GM19035 (cell line): ENCODE data around the gene DGCR8.

Experiments used
- ATAC-seq: cut with Tn5 transposase; IDR thresholded peaks from one replicate; pipeline ENCODE4 v1.9.1; 2021; ENCODE audit not compliant: unreplicated experiment

Gene DGCR8

DNA sequence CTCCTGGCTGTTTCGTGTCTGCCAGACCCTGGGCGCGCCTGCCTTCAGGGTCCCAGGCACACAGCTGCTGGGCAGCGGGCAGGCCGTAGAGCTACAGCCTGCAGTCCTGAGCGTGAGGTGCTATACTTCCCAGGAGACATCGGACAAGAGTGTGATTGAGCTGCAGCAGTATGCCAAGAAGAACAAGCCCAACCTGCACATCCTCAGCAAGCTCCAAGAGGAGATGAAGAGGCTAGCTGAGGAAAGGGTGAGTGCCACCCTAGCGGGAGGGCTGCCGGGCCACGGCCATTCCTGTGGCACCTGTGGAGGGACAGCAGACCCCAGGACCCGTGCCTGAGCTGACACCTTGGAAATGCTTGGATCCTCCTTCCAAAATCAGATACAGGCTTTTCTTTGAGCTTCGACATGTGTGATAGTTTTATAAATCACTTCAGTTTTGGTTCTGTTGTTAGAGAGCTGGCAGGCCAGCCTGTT, 28.8 kb downstream of the DGCR8 start:
- ATAC-seq = no peak

DNA sequence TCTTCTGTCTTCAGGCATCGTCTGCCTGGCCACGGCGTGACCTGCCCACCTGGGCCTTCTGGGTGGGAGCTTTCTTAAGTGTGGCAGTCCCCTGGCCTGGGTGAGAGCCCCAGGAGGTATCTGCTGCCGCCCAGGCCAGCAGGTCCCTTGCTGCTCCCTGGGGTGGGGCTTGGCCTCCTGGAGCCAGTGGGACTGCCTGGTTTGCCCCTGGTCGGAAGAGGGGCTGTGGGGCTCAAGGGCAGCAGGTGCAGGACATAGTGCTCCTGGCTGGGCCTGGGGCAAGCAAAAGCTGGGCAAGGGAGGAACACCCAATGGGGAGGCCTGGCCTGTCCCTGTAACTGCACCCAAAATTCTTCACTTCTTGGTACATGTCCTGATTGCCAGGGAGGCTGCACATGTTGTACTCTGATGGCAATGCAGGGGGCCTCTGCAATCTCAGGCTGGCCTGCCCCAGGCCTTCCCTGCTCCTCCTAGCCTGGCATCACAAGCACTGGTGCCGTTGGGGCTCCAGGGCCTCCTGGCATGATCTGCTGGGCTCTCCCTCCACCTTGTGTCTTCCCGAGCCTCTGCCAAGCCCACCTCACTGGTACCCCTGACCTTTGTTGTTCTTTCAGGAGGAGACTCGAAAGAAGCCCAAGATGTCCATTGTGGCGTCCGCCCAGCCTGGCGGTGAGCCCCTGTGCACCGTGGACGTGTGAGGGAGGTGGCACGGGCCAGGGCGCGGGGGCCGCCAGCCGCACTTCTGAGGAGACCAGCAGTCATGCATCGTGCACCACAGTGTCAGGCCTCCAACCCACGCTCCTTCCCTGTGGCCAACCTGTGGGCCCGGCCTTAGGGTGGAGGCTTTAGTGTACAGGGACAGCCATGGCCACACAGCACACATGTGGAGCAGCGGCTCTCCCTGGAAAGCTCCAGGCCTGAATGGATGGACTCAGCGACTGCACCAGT, 29.6 kb downstream of the DGCR8 start:
- no peak for ATAC-seq

GRCh38 chr22:20110359-20110985, 30.4 kb downstream of the DGCR8 start:
- ATAC-seq = no peak

GRCh38 chr22:20111045-20111688, 31.1 kb downstream of the DGCR8 start:
- ATAC-seq = no peak

- no peak for ATAC-seq
These were observed 31.9 kb downstream of the DGCR8 start for GRCh38 chr22:20111689-20112622.

DNA sequence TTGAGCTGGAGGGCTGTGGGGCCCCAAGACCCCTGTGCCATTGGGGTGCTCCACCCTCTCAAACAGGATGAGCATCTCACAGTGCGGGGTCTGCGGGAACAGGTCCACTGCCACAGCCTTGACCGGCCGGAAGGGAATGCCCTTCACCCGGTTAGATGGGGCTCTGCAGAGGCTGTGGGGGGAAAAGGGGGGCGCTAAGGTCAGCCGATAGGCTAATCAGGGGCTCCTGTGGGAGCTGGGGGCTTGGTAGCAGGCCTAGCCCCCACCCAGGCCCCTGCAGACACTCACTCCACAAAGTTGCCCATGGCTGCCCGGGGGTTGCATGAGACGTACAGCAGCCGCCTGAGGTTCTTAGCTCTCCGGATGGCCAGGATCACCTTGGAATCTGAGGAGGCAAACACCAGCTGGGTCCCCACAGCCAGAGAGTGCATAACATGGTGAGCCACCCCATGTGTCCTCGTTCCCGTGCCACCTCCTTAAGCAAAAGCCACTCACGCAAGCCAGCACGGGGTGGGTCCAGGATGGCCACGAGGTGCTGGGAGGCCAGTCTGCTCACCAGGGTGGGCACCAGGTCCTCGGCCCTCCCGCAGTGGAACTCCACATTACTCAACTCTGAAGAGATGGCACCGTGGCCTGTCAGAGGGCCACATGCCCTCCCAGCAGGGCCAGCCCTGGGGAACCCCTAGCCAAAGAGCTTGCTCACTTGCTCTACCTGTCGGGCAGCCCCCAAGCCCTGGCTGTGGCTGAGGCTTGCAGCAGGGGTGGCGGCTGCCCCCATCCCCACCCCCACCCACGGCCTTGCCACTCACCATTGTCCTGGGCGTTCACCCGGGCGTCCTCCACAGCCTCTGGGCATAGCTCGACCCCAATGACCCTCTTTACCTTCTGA, 32.8 kb downstream of the DGCR8 start:
- ATAC-seq = no peak

DNA sequence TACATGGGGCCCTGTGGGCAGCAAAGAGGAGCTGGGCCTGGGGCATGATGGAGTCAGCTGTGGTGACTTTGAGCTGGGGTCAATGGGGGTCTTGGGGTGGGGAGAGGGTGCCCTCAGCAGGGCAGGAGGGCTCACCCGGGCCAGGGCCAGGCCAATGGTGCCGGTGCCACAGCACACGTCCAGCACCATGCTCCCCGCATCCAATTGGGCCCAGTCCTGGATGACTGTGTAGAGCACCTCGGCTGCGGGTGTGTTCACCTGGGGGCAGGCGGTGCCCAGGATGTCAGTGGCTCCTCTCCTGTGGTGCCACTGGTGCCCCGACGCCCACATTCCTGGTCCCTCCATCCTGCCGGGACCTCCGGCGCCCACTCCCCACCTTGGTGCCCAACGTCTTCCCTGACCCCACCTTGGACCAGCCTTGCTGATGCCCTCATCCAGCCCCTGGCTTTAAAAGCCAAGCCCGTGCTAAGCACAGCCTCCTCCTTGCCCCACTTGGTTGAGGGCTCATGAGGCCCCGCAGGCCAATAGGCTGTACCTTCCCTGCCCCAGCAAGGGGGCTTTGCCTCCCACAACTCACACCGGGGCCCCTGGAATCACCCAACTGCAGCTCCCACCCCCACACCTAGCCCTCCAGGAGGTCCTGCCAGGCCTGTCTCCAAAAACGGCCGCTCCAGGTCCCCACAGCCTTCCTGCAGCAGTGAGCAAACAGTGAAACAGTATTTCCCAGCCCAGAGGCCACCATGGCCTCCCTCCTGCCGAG, 33.7 kb downstream of the DGCR8 start:
- ATAC-seq = no peak

DNA sequence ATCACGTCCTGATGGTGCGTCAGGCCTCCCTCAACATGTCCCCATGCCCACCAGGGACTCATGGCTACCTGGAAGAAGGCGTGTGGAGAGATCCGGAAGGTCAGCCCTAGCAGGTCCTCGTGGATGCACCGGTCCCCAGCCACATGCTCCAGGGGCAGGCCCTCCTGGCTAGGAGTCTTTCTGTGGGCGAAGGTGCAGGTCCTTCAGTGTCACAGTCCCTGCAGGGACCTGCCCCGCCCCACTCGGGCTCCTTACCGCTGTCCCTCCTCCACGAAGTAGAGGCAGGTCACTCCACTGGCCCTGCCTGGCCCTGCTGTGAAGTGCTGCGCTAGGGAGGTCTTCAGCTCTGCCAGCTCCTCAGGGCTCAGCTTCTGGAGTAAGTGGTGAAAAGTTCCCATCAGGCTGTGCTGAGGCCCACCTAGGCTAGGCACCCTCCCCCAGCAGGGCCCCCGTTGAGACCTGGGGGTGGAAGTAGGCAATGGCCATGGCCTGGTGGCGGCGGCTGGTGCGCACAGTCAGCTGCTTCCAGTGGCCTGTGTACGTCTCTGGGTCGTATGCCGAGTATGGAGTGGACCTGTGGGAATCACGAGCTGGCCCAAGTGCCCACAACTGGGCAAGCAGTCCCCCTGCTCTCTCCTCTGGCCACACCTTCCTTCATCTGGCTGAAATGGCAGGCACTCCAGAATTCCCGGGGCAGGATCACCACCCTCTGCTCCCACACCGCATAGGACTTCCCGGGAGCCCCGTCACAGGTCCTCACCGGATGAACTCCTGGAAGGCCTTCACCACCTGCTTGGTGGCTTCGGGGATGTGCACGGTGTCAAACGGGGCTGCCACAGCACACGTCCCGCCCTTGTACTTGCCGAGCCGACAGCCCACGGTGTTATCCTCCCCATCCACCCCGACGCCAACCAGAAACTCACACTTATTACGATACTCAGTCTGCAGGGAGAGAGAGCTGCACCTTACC, 34.8 kb downstream of the DGCR8 start:
- no peak for ATAC-seq

- ATAC-seq = no peak
These were observed 35.8 kb downstream of the DGCR8 start, which contains the start of gene RANBP1 for GRCh38 chr22:20115691-20116375. Gene RANBP1, plus strand, starts transcription at chr22:20116104. Its CDS starts 81 bp downstream, at chr22:20116185.

DNA sequence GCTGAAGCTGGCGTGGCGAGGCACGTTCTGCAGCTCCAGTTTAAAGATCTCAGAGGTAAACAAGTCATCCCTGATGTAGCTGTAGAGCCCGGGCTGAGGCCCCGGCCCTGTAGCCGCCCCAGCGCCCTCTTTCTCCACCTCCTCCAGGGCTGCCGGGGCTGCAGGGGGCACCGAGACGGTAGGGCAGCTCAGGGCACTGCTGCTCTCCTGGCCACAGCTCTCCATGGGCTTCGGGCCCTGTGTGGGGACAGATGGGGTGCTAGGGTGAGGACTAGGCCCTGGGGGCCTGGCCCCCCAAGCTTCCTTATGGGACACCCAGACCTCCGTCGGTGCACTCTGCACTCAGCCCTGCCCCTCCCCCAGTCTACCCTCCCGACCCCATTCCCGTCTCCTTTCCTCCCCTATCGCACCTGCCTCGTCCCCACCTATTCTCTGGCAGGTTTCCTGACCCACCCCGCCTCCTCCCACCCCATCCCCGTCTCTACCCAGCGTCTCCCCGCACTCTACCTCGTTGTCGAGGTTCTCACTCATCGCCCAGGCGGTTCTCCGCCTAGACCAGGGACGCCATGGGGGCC, 36.4 kb downstream of the DGCR8 start:
- no peak for ATAC-seq

- ATAC-seq = peak; percentile 86
These were observed 37.1 kb downstream of the DGCR8 start, which contains the start of gene TRMT2A for GRCh38 chr22:20116951-20117632. Gene TRMT2A, minus strand, starts transcription at chr22:20117226. Its CDS starts 320 bp downstream, at chr22:20116906.

DNA sequence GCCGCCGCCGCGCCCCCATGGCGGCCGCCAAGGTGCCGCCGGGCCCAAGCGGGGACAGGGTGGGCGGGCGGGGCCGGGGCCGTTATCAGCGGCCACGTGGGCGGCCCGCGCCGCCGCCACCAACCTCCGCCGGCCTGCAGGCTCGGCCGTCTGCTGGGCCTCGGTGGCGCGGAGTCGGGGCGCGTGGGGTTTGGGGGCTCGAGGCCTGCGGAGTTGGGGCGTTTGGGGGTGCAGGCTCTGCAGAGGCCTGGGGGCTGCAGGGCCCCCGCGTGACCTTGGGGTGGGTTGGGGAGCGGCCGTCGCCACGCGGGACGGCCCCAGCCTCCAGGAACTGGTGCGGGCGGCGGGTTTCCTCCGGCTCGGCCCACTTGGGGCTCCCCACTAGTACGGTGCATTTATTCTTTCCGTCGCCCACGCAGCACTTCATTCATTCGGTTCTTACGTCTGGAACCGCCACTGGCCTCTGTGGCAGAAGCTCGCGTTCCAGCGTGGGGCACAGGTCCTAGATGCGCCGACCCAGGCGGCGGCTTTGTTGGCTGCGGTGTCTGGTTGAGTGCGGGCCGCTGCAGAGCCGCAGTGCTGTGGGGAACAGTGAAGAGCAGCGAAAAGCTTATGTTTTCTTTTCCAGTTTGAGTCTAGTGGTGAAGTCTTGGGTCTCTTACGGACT, 37.7 kb downstream of the DGCR8 start:
- peak; percentile 26 for ATAC-seq

DNA sequence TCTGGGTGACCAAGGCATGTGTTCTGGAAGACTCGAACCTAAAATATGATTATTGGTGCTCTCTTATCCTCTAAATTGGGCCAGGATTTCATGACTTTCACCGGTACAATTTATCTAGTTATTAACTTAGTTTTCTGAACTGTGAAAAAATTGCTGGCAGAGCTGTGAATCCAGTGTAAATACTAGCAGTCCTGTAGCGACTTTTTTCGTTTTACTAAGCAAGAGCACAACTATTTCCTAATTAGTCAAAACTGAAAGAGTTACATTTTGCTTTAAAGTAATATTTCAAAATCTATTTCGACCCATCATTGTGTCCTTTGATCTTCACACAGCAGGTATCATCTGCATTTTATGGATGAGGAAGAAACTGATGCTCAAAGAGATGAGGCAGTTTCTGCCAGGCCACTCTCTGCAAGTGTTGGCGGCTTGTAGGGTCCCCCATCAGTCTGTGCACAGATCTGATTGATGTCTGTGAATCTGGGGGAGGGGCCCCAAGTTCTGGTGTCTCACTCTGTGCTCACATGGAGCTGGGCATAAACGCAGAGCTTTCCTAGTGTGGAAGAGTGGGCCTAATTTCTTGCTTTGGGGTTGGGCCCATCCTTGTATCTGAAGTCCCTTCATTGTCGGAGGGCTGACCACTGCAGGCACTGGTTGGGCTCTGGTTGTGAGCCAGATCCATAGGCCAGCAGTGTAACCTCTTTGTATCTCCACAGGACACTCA, 38.4 kb downstream of the DGCR8 start:
- no peak for ATAC-seq

GRCh38 chr22:20121856-20122415, 41.9 kb downstream of the DGCR8 start:
- no peak for ATAC-seq
